Testis (tissue), 2 donors: ENCODE data around the gene VEZT.

Experiments
- CTCF ChIP-seq, 3 experiments: fragments of 450-650 bp in 2 of 3; fragments of 200-600 bp in 1 of 3; sonication (generic) in 1 of 3; IDR thresholded peaks; one replicate each; pipeline ENCODE4 v1.5.1; 2016 to 2019; ENCODE audit warnings: antibody characterized with exemption in 3 of 3, mild to moderate bottlenecking in 2 of 3, moderate library complexity in 1 of 3
- POLR2A ChIP-seq: fragments of 450-650 bp; IDR thresholded peaks from one replicate; pipeline ENCODE4 v1.6.1; 2017; ENCODE audit warnings: antibody characterized with exemption, mild to moderate bottlenecking, moderate library complexity

GRCh38 chr12:95248604-95249360, 31.2 kb downstream of the VEZT start:
- TF ChIP-seq POLR2A (no peak), CTCF (IDR thresholded peaks at IDR 0.05) (no peak)
